NCI-H446 (cell line): Measurements from ENCODE around the gene BNIP3.
"Not testable (repeated sequence)": the region's sequence is repeated elsewhere in the genome, so short reads cannot be mapped to it uniquely, and the experiment has no call there.

ENCODE experiments used
- DNase-seq, 2 experiments: peaks; one replicate each; lab custom pipeline; 2025; lab: John Stamatoyannopoulos, UW

The BNIP3 gene

GRCh38 chr10:131949908-131950307 is 31.8 kb downstream of the BNIP3 start:
- DNase-seq, result not testable (repeated sequence)

- no peak for DNase-seq
Measured at GRCh38 chr10:131949041-131949862, 32.5 kb downstream of the BNIP3 start.

- DNase-seq, result no peak
Measured at GRCh38 chr10:131948501-131948900, 33.2 kb downstream of the BNIP3 start.

- no peak for DNase-seq
Measured at GRCh38 chr10:131947631-131948347, 33.9 kb downstream of the BNIP3 start.

GRCh38 chr10:131946880-131947279 is 34.8 kb downstream of the BNIP3 start:
- no peak for DNase-seq

- no peak for DNase-seq
Measured at GRCh38 chr10:131946321-131946751, 35.4 kb downstream of the BNIP3 start.

DNA sequence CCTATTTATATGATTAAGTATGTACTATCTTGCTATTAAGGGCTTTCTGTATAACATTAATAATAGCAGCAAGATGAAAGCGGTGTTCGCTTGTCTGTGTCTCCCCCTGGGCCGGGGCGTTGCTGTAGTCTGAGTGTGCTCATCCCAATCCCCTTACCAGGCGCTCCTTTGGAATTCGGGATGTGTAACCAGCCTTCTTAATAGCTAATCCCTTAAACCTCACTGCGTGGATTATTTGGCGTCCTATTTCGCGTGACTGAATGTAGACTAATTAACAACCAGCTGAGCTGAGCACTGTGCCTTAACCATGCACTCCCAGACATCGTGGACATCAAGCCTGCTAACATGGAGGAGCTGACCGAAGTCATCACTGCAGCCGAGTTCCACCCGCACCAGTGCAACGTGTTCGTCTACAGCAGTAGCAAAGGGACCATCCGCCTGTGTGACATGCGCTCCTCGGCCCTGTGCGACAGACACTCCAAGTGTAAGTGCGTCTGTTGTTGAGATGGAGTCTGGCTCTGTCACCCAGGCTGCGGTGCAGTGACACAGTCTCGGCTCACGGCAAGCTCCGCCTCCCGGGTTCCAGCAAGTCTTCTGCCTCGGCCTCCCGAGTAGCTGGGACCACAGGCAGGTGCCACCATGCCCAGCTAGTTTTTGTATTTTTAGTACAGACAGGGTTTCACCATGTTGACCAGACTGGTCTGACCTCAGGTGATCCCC is 36.6 kb downstream of the BNIP3 start:
- DNase-seq, result no peak

DNA sequence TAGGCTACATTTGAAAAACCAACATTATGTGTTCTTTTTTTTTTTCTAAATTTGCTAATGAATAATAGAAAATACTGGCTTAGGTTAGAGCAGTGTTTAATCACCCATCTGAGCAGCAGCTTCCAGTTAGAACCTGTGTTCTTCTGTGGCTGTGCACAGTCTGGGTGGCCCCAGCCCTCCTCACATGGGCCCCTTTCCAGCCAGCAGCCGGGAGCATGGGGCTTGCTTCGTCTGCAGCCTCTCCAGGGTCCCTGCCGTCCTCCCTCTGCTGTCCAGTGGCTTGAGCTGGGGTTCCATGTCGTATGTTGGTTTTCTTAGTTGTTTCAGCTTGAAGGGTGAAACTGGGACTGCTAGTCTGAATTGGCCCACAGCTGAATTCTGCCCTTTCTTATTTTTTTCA is 37.3 kb downstream of the BNIP3 start:
- DNase-seq, result no peak

GRCh38 chr10:131943021-131943814 is 38.5 kb downstream of the BNIP3 start:
- DNase-seq, result no peak

GRCh38 chr10:131942455-131942854 is 39.3 kb downstream of the BNIP3 start:
- DNase-seq, result no peak

GRCh38 chr10:131938681-131939080 is 43.0 kb downstream of the BNIP3 start:
- DNase-seq, result no peak

DNA sequence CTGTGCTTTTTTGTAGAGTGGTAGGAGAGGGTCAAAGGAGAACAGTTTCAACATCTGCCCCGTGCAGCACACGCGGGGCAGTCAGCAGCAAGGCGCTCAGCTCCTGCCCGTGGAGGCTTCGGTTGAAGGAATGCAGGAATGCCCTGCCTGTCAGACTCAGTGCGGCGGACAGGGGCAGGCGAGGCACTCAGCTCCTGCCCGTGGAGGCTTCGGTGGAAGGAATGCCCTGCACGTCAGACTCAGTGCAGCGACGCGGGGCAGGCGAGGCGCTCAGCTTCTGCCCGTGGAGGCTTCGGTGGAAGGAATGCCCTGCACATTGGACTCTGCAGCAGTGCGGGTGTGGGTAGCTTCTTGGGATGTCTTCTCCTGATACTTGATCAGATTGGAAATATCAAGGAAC is 43.9 kb downstream of the BNIP3 start:
- DNase-seq, result no peak

- no peak for DNase-seq
Measured at GRCh38 chr10:131936736-131937135, 45.0 kb downstream of the BNIP3 start.

DNA sequence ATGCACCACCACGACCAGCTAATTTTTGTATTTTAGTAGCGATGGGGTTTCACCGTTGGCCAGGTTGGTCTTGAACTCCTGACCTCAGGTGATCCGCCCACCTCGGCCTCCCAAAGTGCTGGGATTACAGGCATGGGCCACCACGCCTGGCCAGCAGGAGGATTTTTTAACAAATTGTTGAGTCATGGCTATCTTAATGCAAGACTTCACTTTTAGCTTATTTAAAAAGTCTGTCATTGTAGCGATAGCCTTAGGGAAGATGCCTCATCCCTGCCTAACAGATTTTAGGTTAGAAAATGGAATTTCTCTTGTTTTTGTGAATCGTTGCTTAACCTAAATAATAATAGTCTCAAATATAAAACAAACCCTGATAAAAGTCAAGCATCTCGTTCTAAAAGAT is 45.4 kb downstream of the BNIP3 start:
- DNase-seq, result no peak

GRCh38 chr10:131935260-131935659 is 46.5 kb downstream of the BNIP3 start:
- DNase-seq, result no peak

DNA sequence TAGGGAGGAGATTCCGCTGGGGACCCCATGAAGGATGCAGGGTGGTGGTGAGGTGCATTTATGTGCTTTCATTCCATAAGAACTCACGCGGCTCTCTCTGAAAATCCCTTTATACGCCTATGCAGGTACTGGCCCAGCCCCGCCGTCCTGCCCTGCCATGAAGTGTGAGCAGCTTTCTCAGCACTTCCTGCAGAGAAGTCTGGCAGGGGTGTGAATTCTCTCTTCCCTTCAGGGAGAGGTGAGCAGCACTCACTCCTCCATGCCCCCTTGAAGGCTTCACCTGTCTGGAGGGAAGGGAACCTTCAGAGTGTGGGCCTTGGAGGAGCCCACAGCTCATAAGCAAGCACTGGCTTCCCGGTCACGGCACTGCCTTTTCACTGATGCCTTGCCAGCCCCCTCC is 47.0 kb downstream of the BNIP3 start:
- DNase-seq, result no peak

DNA sequence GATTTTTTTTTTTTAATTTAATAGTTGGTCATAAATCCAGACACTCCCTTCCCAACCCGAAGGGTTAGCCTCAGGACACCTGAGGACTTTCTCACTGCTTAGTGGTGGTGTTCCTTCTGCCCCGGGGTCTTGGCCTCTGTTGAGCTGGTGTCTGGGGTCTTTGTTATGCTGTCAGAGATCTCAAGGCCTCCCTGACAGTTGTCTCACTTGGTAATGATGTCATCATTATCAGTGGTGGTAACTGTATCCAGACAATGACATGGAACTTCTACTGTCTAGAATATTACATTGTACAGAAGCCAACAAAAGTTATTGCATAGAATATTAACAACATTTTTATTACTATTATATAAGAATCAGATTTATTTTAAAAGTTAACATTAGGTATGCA is 48.0 kb downstream of the BNIP3 start:
- DNase-seq, result no peak

DNA sequence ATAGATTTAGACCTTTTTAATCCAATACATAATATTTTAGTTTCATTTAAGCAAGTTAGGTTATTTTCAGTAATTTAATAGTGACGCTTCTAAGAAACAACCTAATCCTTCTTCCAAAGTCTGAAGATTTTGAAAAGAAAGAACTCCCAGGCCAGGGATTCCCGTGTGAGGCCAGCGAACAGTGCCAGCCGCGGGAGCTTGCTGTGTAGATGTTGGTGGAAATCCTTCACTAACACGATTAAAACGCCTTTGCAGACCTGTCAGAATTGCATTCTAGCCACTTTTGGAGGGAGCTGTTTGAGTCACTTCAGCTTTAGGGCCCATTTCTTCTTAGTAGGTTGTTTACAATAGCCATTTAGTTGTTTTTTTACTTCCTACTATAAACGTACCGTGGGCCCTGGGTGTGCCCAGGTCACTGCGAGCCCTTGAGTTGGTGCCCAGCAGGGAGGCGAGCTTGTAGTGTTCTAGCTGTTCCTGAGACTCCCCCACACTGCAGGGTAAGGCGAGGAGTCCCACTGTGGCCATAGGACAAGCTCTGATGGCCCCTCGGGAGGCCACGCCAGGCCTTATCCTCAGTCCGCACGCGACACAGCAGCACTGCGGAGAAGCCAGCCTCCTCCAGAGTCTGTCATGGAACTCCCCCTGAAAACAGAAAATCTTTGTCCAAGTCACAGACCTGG is 48.6 kb downstream of the BNIP3 start:
- DNase-seq, result no peak

DNA sequence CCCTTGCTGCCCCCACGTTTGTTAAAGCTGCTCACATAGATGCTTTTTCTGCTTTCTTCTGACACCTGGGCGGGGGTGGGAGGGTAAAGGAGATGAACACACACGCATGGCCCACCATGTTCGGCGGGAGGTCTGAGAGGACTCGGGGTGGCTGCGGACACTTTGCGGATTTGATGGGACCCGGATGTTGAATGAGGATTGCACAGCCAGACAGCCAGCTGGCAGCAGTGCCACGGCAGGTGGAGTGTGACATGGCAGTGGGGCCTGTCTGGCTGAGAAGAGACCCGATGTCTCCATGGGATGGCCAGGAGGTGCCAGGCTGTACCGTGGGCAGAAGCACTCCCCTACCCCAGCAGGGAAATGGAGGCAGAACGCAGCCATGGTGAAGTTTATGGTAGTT is 49.7 kb downstream of the BNIP3 start:
- no peak for DNase-seq

DNA sequence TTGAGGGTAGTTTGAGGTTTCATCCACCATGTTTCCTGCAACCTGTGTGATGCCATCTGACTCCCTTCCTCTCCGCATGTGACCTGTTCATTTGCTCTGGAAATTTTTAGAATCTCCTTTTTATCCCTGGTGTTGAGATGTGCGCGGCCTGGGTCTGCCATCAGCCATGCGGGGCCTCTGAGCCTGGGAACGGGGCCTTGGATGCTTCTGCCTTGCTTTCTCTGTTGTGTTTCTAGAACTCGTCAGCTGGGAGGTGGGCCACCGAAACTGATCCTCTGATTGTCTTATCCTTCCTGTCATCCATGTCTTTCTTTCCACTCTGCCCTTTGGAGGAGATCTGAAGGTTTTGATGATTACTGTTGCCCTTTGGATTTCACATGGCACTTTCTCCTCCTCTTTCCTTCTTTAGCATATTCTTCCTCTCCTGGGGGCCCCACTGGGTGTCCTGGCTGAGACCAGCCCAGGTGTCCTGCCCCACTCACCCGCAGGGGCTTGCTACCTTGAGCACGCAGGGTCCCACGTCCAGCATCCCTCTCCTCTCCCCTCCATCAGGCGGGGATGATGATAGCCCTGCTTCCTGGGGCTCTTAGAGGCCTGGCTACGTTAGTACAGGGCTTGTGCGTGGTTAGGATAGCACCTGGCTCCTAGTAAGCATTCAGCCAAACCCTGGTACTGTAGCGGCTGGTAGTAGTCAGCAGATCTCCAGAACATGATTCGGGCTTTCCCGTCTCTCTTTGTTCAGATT is 51.0 kb downstream of the BNIP3 start:
- DNase-seq, result no peak

GRCh38 chr10:131930150-131930549 is 51.6 kb downstream of the BNIP3 start:
- no peak for DNase-seq
